ENCODE data around the gene B3GNT5.

DNA sequence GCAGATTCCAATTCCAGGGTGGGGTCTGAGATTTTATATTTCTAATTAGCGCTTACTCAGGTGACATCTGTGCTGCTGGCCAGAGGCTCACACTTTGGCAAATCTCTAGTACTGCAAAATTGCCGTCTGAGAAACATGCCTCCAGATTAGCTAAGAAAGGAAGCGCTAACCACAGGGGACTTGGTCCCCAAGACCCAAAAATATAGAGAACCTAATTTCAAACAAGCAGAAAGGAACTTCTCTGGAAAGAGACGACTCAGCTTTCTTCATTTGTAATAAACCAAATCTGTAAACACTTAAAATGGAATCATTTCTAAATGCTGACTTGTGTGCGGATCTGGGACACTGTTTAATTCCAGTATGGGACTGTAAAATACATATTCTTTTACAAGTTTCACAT lies 55.7 kb downstream of the B3GNT5 start:
- TF ChIP-seq TCF7 (IDR thresholded peaks at IDR 0.05; ENCODE audit: borderline replicate concordance) (no peak), NFIC (IDR thresholded peaks at IDR 0.05; ENCODE audit: low read depth, low read length) (no peak)
